ENCODE data around the gene NUCB2. TPM values are rescaled to one million over a fixed set of nuclear protein-coding genes. Genes with fewer than 3 reads are reported as not detected.

NUCB2 gene
- total and polyA plus RNA-seq, 10 of the 15 experiments (the other 5 are each of a cell fraction or from before 2014, with no cell fraction given): 16.0 to 74.1 (median 52.1) TPM

GRCh38 chr11:17350455-17351171 lies 74.1 kb downstream of the NUCB2 start:
- no peak for FAIRE-seq
- peaks cover 12% of the 10 kb centered on the region for H3K4me1 ChIP-seq (ENCODE audit: control insufficient read depth, insufficient read depth, low read length)
- SMC1A ChIA-PET (ENCODE audit: uncharacterized antibody, unreplicated experiment): no interaction called here
- TF ChIP-seq ZNF207 (IDR thresholded peaks at IDR 0.05; ENCODE audit: borderline replicate concordance) (no peak), CREB1 (IDR thresholded peaks at IDR 0.05; ENCODE audit: low read depth) (no peak), PKNOX1 (IDR thresholded peaks at IDR 0.05) (no peak), POU2F2 (IDR thresholded peaks at IDR 0.05; ENCODE audit: borderline replicate concordance, low read depth, low read length) (no peak), FOXM1 (IDR thresholded peaks at IDR 0.05; ENCODE audit: low read depth, low read length) (no peak), BCL11A (IDR thresholded peaks at IDR 0.05; ENCODE audit: low read depth, low read length) (no peak), TAF1 (IDR thresholded peaks at IDR 0.05; ENCODE audit: borderline replicate concordance, low read depth, low read length) (no peak), SKIL (IDR thresholded peaks at IDR 0.05; ENCODE audit: low read depth, poor library complexity, severe bottlenecking) (no peak), E2F4 (IDR thresholded peaks at IDR 0.05; ENCODE audit: low read depth, low read length) (no peak), IRF5 (IDR thresholded peaks at IDR 0.05; ENCODE audit: borderline replicate concordance) (no peak)
- 75% methylated on average over 7 of the region's 7 CpGs for WGBS (ENCODE audit: insufficient coverage, insufficient replicate concordance, low lambda C conversion rate, missing lambda C conversion rate)
- no peak overlapping the region for H2AFZ ChIP-seq (ENCODE audit: control insufficient read depth, low read depth, low read length)
- H3K36me3 ChIP-seq (ENCODE audit: control insufficient read depth in 2 of 2, insufficient read depth in 2 of 2, low read length in 1 of 2): no peaks in the 10 kb centered on the region
- DNase-seq (ENCODE audit: low read depth, low spot score): no peak
- H3K79me2 ChIP-seq (ENCODE audit: control insufficient read depth, insufficient read depth, low read length): no peaks in the 10 kb centered on the region
- H4K20me1 ChIP-seq (ENCODE audit: control insufficient read depth, insufficient read depth): no peaks in the 10 kb centered on the region
- H3K27me3 ChIP-seq (replicated peaks in 1 of 2; ENCODE audit: control insufficient read depth in 2 of 2, insufficient read depth in 2 of 2, low read length in 1 of 2): peaks cover 8 to 11% of the 10 kb centered on the region in 2 experiments; a peak in 3 of 4 replicates
- H3K4me3 ChIP-seq: no peak overlapping the region
- CTCF ChIA-PET: interaction anchor here (0.9 kb wide), 1 partner anchor 121 kb away, joined by 5 read pairs; no protein-coding TSS in a partner anchor
- intact Hi-C loops (cut with micrococcal nuclease; ENCODE audit: unreplicated experiment): loop anchor here (2.0 kb wide), 1 partner anchor 120 kb away; no protein-coding TSS in a partner anchor
- H3K9me3 ChIP-seq (replicated peaks; ENCODE audit: control insufficient read depth, insufficient read depth, low read length): no peaks in the 10 kb centered on the region
- no peak for ATAC-seq
- H3K27ac ChIP-seq (ENCODE audit: control insufficient read depth, insufficient read depth): no peak overlapping the region
- H3K9ac ChIP-seq (ENCODE audit: control insufficient read depth, insufficient read depth, low read length): no peak overlapping the region
- in situ Hi-C loops (cut with MboI): no loop called here
- POLR2A ChIA-PET: no interaction called here
- RAD21 ChIA-PET (ENCODE audit: unreplicated experiment): no interaction called here
- BruUV-seq (replicated peaks): no TSS peak
- no peak overlapping the region for H3K4me2 ChIP-seq (ENCODE audit: control insufficient read depth, insufficient read depth)

Data from GM12878 (cell line).